Superior temporal gyrus (tissue), 1 donor: ENCODE measurements around the gene CTCF.
"Not testable (repeated sequence)": the region's sequence is repeated elsewhere in the genome, so short reads cannot be mapped to it uniquely, and the experiment has no call there.

Experiments used
- DNase-seq: peaks from one replicate; pipeline ENCODE4 v3.0.0-alpha.2; 2016; ENCODE audit errors: extremely low spot score

CTCF gene, protein sequence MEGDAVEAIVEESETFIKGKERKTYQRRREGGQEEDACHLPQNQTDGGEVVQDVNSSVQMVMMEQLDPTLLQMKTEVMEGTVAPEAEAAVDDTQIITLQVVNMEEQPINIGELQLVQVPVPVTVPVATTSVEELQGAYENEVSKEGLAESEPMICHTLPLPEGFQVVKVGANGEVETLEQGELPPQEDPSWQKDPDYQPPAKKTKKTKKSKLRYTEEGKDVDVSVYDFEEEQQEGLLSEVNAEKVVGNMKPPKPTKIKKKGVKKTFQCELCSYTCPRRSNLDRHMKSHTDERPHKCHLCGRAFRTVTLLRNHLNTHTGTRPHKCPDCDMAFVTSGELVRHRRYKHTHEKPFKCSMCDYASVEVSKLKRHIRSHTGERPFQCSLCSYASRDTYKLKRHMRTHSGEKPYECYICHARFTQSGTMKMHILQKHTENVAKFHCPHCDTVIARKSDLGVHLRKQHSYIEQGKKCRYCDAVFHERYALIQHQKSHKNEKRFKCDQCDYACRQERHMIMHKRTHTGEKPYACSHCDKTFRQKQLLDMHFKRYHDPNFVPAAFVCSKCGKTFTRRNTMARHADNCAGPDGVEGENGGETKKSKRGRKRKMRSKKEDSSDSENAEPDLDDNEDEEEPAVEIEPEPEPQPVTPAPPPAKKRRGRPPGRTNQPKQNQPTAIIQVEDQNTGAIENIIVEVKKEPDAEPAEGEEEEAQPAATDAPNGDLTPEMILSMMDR

DNA sequence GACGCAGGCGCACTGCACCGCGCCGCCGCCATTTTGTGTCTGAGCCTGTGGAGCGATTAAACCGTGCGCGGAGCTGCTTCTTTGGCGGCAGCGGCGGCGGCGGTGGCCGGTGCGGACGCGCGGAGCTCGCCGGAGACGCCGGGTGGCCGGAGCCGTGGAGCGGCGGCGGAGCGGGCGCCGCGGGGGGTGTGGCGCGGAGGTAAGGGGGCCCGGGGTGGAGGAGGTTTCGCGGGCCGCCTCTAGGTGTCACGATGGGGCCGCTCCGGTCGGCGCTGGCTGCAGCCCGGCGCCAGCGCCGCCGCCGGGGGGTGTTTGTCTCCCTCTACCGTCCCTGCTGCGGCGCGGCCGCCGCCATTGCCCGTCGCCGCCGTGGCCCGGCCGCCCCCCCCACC lies at the start of gene CTCF:
Gene CTCF, plus strand, starts transcription at position 1 of the 392 bp plus-strand sequence. CDS start 48,307 bp downstream, outside the sequence.
- DNase-seq = peak; percentile 68

GRCh38 chr16:67513892-67514291 lies 48.4 kb upstream of the CTCF start:
- DNase-seq = not testable (repeated sequence)

GRCh38 chr16:67514382-67514828 lies 47.9 kb upstream of the CTCF start:
- DNase-seq = peak; percentile 81

GRCh38 chr16:67516296-67517154 lies 45.8 kb upstream of the CTCF start:
- DNase-seq = peak; percentile 62

DNA sequence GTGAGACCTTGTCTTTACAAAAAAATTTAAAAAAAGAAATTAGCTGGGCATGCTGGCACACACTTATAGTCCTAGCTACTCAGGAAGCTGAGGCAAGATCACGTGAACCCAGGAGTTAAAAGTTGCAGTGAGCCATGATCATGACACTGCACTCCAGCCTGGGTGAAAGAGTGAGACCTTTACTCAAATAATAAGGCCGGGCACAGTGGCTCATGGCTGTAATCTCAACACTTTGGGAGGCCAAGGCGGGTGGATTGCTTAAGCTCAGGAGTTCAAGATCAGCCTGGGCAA lies 45.2 kb upstream of the CTCF start:
- DNase-seq = no peak

DNA sequence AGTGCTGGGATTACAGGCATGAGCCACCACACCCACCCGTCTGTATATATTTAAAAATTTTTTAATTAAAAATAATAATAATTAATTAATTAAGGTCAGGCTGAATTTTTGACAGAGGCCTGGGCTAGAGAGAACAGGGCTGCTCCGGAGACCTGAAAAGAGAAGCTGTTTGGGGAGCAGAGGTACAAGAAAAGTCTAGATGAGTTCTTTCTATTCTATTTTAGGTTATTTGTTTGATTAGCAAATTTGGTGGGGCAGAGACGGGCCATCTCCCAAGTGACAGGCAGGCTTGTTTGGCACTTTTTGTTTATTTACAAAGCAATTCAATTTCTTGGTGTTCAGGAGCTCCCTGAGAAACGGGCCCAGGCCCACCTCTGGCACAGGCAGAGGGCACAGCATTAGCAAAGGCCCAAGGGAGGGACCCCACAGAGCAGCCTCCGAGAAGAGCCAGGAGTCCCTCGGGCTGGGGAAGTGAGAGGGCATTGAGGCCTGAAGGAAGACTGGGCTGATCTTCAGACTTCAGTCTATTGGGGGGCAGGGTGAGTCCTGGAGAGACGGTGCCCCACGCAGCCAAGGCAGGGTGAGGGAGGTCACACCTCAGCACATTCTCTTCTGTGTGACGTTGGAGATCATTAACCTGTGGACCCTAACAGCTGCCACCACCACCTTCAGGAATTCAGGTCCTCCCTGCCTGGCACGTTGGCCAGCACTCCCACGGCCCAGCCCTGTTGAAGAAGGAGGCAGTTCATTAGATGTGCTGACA lies 44.5 kb upstream of the CTCF start:
- DNase-seq = no peak

- DNase-seq = no peak
Observed at GRCh38 chr16:67518676-67519075, 43.6 kb upstream of the CTCF start.

DNA sequence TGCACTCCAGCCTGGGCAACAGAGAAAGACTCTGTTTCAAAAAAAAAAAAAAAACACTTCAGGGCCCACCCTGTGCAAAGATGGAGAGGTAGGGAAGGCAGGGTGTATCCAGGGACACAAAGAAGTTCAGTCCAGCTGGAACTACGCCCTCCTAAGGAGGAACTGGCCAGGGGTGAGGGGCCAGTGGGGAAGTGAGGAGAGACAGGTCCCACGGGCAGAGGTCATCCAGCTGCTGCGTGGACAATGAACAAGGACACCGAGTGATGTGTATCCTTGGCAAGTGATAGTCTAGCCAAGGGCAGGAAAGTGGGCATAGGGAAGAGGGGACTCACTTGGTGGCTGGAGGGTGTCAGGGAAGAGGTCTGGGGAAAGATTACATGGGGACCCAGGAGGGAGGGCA lies 43.1 kb upstream of the CTCF start:
- DNase-seq = no peak

DNA sequence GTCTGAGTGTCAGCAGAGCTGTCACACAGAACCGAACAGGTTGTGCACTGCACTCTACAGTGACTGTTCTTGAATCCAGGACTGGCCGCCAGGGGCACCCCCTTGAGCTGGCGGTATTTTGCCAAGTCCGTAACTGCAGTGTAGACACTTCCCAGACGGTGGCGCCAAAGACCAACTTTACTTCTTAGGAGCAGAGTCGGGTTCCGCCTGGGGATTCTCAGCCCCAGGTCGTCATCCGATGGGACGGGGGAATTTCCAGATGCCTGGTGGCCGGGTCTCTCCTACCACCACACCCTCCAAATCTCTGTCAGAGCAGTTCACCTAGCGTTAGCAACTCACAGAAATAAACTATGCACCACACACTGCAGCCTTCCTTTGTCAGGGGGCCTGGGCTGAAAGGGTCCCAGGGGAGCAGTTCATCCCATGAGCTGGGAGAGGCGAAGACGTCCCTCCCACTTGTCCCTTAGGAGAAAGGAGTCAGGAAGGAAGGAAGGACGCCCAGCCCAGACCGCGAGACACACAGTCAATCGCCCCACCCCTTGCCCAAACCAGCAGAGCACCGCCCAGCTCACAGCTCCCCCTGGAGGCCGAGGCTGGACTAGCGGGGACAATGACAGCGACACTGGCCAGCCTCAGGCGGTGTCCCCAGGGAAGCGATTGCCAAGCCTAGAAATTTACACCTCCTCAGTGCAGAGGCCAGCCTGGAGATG lies 41.1 kb upstream of the CTCF start:
- DNase-seq = peak; percentile 99

- DNase-seq = no peak
Observed at GRCh38 chr16:67525176-67525860, 37.0 kb upstream of the CTCF start.

GRCh38 chr16:67526149-67526791 lies 36.1 kb upstream of the CTCF start:
- DNase-seq = no peak

- DNase-seq = peak; percentile 34
Observed at GRCh38 chr16:67528222-67528869, 34.0 kb upstream of the CTCF start, which contains the start of gene RIPOR1. TSS of gene RIPOR1 (plus strand) at chr16:67528829. CDS start at chr16:67538447, 9,618 bp downstream.

- no peak for DNase-seq
Observed at GRCh38 chr16:67528870-67529581, 33.3 kb upstream of the CTCF start.

DNA sequence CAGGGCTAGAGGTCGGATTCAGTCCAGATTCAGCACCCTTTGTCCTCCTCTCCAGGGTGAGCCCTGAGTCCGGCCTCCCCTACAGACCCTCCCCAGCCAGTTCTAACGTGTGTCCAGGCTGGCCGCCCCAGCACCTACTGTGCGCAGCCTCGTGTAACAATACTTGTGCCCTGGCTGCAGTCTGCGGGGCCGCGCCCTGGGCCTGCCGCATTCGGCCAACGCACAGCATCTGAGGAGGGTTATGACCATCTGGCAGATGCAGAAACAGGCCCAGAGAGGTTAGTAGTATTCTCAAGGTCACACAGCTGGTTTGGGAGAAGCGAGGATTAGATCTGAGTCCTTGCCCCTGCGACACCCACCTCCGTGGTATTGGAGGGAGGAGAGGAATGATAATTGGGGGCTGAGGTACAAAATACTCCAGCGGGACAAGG lies 32.7 kb upstream of the CTCF start:
- no peak for DNase-seq

GRCh38 chr16:67530013-67530939 lies 32.0 kb upstream of the CTCF start:
- no peak for DNase-seq

- DNase-seq = no peak
Observed at GRCh38 chr16:67531247-67531646, 31.1 kb upstream of the CTCF start.

DNA sequence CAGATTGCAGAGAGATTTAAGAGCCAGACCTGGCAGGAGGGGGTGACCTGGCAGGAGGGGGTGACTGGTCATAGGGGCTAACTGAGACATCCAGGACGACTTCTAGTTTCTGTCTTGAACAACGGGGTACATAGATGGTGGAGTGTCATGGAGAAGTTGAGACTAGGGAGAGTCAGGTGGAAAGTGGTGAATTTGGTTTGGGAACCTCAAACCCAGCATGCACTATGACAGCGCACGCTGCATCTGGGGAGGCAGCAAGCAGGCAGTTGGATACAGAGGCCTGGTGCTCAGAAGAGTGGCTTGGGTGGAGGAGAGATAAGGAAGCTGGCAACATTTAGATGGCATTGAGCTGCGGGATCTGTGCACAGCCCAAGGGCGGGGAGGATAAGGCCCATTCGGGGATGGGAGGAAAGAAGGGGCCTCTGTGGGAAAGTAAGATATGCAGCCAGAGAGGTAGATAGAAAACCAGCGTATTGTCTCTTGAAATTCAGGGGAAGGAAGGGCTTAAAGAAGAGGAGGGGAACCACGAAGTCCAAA lies 29.2 kb upstream of the CTCF start:
- no peak for DNase-seq
